RKO (cell line): ENCODE measurements around the gene SV2A.
"Not testable (repeated sequence)": the region's sequence is repeated elsewhere in the genome, so short reads cannot be mapped to it uniquely, and the experiment has no call there.

ENCODE experiments used
- DNase-seq: peaks from one replicate; pipeline ENCODE4 v3.0.0-alpha.2; 2016; ENCODE audit warnings: low spot score

Gene SV2A

DNA sequence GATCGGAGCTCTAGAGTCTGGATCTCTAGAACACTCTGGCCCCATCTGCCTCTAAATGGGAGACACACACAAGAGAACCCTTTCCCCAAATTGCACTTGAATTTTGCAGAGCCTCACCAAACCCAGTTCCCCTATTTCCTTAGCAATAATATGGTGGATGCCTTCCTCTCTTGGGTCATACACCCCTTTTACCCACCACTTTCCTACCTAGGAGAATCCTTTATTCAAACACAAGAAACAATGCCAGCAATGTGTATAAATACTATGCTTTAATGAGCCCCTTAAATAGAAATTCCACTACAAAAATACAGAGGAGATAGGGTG is 10.7 kb upstream of the SV2A start:
- DNase-seq, result no peak

DNA sequence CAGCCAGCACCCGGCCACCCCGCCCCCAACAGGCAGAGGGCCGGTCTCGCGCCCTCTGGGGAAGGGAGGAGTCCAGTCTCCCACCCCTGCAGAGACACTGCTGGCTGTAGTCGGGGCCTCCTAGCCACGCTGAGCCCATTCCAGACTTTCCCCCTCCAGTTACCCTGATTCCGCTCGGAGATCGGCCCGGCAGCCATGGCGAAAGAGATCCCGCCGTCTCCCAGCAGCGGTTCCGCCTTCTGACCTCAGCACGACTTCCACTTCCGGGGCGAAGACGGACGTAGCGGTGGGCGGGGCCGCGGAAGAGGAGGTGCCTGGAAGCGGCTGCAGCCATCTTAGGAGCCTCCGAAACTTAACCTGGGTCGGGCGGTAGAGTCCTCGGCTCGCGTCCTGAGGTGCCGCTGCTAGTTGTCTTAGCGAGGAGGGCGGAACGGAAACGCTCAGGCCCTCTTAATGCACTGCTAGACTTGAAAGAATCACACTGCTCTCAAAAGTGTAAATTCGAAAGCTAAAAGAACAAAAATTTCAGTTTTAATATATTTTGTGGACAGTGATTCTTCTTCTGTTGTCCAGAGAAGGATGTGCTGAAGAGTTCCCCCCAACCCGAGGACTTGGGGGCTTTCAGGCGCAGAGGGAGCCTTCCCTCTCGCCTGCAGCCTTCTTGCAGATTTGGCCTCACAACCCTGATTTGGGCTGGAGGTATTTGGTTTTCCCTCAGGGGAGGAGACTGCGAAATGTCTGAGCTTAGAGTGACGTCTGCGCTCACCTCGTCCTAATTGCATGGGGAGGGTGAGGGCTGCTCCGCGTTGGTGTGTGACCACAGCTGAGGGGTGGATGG is 10.1 kb upstream of the SV2A start, which contains the start of gene SF3B4:
Gene SF3B4, minus strand, starts transcription at position 241 of the 838 bp plus-strand sequence. Its CDS starts 44 bp downstream, at position 197.
- peak; percentile 95 for DNase-seq

DNA sequence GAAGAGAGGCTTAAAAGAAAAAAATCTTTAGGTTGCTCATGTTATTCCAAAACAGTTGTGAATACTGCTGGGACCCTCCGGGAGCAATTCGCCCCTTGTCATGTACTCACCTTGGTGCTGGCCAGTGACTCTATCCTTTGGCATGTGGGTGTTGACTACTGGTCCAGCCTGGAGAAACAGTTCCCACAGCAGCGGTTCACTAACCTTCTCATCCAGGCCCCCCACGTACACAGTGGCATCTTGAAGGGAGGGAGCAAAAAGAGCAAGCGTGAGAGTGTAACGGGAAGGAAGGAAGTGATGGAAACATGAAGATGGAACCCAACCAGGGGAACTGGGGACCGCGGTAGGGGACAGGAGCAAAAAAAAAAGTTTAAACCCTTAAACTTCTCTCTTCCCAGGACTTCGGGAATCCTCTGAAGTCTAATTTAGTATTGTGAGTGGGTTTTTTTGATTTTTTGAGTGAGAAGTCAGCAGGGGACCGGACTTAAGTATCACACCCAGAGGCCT is 9.5 kb upstream of the SV2A start:
- peak; percentile 40 for DNase-seq

DNA sequence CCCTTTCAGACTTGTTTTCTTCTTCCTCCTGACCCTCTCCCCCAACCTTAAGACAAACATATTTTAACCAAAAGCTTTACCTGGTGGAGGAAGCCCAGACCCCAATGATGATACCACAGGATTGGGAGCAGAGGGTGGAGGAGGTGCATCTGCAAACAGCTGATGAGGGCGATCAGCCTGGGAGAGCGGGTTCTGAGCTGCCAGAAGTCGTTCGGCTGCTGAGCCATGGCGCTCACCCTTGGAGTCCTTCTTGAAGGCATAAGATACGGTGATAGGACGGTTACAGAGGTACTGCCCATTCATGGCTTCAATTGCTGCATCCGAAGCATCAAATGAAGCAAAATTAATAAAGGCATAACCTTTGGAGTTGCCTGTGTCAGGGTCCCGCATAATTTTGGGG is 8.7 kb upstream of the SV2A start:
- no peak for DNase-seq

DNA sequence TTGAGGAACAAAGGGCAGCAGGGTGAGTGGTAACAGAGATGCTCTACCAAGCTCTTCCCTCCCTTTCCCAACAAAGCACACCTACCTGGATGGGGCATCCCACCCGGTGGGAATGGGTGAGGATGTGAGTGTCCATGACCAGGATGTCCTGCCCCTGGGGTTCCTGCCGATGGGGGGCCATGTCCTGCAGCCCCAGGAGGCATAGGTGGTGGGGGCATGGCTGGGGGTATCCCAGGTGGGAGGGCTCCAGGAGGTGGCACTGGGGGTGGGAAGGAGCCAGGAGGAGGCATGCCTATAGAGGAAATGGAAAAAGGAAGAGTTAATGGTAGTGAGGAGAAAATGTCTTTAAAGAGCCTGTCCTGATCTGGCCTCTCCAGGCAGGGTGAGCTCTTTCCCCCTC is 8.1 kb upstream of the SV2A start:
- no peak for DNase-seq

DNA sequence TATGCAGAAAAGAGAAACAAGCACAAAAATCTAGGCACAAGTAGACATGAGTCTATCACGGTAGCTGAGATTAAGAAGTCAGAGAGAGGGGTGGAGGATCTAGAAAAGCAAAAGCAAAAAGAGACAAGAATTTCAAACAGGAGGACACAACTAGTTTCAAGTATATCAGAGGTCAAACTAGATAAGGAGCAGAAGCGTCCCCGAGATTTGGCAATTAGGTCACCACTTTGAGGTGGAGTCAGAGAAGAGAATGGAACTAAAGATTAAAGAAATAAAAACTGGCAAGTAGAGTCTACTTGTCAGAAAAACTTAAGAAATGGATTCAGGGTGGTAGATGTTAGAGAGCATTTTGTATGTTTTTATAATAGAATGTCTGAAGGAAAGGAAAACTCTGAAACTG is 7.7 kb upstream of the SV2A start:
- no peak for DNase-seq

DNA sequence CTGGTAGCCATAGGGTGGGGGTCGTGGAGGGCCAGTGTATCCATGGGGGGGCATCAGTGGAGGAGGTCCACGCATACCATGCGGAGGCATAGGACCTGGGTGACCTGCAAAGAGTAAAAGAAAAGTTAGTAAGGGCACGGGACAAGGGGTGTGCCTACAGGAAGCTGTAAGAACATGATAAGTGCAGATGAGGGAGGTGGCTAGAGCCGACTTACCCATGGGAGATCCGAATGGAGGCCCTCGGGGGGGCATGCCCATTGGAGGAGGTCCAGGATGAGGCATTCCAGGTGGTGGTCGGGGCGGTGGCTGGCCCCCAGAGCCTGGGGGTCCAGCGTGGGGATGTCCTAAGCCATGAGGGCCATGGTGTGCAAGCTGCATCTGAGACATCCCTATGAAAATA is 6.0 kb upstream of the SV2A start:
- DNase-seq, result no peak

DNA sequence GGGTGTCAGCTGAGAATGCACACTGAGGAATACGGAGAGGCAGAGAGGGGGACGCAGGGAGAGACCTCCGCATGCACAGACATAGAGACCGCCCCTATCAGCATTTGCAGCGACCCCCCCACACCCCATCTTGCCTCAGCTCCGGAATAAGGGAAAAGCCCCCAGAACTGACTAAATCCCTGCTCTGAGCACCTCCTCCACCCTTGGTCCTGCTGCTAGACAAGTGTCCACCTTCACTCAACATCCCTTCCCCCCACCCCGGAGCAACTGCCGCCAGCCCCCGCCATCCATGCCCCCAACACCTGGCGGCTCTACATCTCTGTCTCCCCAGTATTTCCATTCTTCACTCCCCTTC is 769 bp downstream of the SV2A start:
- DNase-seq, result no peak

DNA sequence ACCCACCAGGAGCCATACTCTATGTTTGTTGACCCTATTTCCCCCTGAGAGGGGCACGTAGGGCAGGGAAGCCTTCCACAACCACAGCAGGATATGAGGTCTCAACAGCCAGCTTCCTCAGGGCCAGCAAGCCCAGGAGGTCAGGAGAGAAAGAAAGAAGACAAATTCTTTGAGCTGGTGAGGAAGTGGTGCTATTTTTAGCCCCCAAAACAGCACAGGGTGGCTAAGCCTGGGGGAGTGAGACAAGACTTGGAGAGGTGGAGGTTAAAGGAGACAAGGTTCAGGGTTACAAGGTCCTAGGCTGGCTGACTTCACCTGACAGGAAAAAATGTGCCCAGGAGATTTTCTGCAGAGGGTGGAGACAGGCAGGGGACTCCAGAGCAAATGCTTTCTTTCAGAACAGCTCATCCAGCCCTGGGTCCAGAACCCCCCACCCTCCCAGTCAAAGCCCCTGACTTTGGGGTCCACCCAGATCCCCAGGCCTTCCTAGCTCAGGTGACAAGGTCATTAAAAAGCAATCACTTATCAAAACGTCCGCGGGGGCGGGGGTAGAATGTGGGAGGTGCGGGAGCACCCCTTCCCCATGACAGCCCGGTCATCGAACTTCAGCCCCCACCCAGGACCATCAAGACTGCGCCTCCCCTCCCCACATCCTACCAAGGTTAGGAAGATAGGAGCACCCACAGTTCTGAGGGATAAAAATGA is 1.3 kb downstream of the SV2A start:
- no peak for DNase-seq

DNA sequence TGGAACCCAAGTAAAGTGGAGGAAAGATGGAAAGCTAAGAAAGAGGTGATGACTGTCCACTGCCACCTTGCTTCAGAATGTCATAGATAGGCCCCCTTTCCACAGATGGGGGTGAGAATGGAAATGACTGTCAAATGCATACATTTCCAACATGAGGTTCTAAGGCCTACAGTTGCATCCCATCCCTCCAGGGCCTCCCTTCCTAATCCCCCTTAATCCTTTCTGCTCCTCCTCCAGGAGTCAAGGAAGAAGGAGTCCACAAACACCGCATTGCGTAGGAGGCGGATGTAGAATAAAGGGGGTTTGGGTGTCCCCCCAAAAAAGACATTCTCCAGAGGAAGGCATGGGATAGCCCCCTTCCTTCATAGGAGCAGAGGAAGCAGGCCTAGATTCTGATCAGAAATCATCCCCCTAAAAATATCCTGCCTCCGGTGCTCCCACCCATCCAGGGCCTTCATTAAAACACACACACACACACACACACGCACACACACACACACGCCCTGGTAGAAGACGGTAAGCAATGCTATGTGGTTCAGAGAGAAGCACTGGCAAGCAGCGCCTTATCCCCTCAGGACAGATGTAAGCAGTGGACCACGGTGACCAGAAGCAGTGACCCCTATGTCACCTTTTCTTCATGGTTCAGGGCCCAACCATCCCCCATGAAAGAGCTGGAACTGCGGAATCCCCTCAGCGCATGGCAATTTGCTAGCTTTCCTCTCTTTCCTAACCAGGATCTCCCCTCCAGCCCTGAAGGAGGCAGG is 2.0 kb downstream of the SV2A start:
- DNase-seq, result no peak

DNA sequence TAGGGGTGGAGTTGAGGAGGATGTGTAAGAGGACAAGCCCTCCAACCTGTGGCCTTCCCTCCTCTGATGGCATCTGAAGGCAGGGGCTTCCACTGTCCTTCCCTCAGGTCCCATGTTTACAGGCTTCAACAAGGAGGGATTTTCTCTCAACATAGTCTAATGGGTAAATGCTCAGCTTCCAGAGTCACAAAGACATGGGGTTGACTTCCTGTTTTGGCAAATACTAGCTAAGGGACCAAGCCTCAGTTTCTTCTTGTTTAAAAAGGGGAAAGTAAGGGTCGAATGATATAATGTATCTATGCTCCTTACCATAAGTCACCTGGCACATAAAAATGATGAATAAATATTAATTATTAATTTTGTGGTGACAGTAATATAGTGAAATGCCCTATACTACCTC is 3.1 kb downstream of the SV2A start:
- DNase-seq, result no peak

DNA sequence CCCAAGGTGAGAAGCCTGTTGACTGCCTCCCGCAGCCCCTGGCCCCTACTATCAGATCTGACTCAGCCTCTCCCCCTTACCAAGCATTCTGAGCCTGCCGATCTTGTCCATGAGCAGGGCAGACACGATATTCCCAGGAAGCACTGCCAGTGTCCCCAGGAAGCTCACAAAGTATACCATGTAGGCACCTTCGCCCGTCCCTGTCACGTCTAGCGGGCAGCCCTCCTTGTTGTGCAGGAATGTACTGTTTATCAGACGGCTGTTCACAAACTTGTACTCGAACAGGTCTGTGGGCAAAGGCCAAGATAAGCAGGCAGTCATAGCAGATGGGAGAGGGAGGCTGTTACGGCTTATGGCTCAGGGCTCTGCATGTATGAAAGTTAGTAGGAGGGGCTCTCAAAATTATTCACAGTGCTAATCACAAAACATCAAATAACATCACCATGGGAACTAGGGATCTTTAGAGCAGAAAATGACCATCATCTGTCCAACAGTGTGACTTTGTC is 11.0 kb downstream of the SV2A start:
- DNase-seq, result no peak

DNA sequence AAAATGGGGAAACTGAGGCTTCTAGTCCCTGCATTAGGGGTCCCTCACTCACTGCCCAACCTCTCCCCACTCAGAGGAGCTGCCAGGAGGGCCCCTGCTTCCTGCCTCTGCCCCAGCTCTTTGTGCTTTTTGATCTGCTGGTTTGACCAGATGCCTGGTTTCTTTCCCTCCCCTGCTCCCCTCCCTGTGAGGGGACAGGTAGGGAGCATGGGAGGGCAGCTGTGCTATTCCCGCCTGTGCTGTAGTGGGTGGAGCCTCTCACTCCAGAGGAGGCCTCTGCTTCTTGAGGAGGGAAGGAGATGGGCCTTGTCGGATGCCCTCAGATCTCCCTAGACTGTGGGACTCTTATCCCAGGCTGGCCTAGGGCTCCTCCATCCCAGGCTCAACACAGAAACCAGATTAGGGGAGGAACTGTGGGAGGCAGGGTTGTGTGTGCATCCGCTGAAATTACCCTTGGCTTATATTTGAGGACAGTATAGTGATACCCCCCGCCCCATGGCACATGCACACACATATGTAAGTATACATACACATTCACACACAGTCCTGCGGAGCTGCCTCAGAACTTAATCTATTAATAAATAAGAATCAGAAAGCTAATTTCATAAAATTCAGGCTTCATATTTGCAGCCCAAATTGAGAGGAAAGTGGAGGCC is 13.7 kb downstream of the SV2A start:
- no peak for DNase-seq

DNA sequence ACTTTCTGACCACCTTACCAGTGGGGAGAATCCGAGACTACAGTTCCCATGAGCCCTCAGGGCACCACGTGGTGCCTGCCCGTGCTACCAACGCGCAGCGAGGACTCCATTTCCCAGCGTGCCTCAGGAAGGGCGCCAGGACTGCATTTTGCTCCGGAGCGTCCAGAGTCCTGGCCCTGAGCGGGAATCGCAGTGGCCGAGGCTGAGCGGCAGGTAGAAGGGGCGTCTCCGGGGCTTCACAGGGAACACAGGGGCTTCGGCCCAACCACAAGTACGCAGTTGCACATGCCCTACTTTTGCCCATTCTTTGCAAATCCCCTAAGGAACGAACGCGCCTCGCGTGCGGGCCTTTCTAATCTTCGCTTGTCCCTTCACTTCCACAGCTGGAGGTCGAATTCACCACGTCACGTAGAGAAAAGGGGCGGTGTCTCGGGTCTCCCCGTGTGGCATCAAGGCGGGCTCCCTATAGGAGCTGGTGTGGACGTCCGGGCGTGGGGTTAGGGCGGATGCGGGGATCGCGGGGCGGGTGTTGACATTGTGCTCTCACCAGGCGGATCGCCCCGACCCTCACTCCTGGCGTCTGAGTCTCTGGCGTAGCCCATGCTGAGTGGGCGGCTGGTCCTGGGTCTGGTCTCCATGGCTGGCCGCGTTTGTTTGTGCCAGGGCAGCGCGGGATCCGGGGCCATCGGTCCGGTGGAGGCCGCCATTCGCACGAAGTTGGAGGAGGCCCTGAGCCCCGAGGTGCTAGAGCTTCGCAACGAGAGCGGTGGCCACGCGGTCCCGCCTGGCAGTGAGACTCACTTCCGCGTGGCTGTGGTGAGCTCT is 18.0 kb downstream of the SV2A start, which contains the start of gene BOLA1:
Gene BOLA1, plus strand, starts transcription at position 109 of the 825 bp plus-strand sequence. Its CDS starts 492 bp downstream, at position 601.
- no peak for DNase-seq

DNA sequence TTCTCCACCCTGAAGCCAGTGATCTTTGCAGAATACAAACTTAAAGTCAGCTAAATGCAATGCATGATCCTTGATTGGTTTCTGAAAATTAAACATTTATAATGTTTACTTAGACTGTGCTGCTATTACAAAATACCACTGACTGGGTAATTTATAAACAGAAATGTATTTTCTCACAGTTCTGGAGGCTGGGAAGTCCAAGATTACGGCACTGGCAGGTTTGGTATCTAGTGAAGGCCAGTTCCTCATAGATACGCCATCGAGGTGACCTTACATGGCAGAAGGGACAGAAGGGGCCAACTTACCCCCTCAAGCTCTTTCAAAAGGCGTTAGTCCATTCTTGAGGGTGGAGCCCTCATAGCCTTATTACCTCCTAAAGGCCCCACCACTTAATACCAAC is 21.1 kb downstream of the SV2A start:
- DNase-seq, result no peak

DNA sequence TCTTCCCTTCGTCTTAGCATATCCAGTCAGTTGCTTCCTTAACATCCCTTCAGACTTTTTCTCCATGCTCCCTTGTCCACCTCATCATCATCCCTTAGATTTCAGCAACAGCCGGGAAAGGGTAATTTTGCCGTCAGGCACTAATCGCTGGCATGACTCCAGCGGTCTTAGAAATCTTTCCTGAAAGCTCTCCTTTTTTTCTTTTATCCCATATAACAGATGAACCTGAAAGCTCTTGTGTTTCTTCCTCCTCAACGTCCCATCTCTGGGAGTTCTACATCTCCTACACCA is 28.7 kb downstream of the SV2A start:
- no peak for DNase-seq

DNA sequence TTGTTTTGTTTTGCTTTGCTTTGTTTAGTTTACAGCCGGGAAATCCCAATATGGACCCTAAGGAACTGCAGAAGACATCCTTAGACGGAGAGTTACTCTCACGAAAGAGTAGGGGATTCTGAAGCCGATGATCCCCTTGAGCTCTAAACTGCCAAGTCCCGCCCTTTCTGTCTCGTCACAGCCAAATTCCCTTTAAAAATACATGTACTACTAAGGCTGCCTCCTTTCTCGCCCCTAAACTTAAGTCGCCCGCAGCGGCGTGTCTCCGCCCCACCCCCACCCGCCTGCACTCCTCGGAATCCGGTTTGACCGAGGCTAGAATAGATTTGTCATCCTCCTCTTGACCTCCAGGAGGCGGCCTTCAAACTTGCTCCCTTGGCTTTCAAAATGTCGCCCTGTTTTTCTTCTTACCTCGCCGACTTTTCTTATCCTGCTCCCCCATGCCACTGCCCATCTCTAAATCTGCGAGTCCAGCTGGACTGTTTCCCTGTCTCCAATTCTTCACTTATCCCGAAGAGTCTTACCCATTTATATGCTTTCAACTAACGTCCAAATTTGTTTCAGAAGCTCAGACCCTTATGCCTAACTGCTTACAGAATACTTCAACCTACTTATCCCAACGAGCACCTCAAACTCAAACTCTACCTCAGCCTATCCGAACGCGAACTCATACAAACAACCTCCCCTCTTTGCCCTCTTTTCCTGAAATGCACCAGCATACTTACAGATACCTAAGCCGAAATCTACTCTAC is 29.2 kb downstream of the SV2A start:
- DNase-seq, result peak; percentile 93

DNA sequence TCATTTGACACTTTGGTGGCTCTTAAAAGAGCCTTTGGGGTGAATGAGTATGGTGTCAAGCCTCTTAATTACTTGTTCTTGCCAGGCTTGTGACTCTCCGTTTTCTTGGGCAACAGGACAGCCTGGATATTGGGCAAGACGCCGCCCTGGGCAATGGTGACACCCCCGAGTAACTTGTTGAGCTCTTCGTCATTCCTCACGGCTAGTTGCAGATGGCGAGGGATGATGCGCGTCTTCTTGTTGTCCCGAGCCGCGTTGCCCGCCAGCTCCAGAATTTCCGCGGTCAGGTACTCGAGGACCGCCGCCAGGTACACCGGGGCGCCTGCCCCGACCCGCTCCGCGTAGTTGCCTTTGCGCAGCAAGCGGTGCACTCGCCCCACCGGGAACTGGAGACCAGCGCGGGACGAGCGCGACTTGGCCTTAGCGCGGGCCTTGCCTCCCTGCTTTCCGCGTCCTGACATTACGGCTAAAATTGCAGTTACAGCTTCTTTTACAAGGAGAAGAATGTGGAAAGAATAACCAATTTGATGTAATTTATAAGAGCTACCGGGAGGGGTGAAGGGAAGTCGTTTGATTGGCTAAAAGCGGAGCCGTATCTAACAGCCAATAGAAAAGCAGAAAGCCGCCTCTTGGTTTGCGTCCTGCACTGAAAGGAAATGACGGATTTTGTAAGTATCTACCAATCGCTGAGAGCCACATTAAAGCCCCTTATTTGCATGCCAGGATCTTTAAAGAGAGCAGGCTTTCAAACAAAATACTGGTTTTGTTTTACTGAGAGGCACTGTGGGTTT is 30.0 kb downstream of the SV2A start:
- peak; percentile 99 for DNase-seq

DNA sequence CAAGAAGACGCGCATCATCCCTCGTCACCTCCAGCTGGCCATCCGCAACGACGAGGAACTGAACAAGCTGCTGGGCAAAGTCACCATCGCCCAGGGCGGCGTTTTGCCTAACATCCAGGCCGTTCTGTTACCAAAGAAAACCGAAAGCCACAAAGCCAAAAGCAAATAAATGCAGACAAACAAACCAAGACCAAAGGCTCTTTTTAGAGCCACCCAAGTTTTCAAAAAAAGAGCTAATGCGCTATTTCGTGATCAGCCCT is 30.5 kb downstream of the SV2A start:
- DNase-seq, result not testable (repeated sequence)
